ENCODE data around the gene TRIM52.

DNA sequence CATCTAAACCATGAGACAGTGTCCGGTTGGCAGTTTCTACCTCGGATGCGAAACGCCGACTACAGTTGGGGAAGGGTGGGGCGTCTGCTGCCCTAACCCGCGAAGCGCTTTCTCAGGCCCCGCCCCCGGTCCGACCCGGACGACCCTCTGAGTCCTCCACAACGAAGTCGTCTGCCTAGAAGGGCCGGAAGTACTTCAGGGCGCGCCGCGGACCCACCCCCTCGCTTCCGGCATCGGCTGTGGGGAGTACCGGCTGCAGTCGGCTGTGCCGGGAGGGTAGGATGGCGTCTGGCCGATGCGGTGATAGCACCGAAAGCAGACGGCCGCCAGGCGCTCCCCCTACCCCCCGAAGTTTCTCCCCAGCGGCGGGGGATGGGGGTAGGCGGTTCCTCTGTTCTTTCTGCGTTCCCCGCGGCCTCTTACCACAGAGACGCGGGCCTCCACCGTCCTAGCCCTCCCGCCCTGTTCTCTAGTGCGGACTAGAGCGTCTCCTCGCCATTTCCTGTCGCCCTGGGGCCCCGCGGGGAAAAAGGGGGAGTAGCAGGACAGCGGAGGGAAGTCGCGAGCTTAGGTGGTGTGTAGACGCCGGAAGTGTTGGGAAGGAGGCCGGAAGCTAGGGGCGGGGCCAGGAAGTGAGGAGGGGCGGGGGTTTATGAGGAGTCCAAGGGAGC is 37.8 kb downstream of the TRIM52 start, which contains the start of gene TRIM41:
- TF ChIP-seq CTCF (IDR thresholded peaks at IDR 0.05; ENCODE audit: insufficient read depth, low read length, poor library complexity, severe bottlenecking) (no peak), EZH2phosphoT487 (conservative IDR thresholded peaks at IDR 0.05; ENCODE audit: low read length) (no peak)
